Calu3 (cell line): Measurements from ENCODE around the gene TMEM238L. TPM values are rescaled to one million over a fixed set of nuclear protein-coding genes. Genes with fewer than 3 reads are reported as not detected.

Experiments
- BruUV-seq: library from RNA; stranded (reverse); fragments of 400-500 nt; replicated peaks from 2 replicates; lab custom pipeline; 2021; lab: Mats Ljungman, UMichigan
- CTCF ChIA-PET: fragments of 300-600 bp; sonication (Branson Sonifier 250); formaldehyde crosslinking; loops from one replicate; lab custom pipeline; 2022; ENCODE audit warnings: antibody characterized with exemption; lab: Charles Lee
- DNase-seq: peaks from one replicate; pipeline ENCODE4 v3.0.0; 2022
- H3K27ac Mint-ChIP-seq: one replicate; pipeline ENCODE4 v1.8.0; 2022; ENCODE audit warnings: mixed read lengths; ENCODE audit not compliant: unreplicated experiment
- H3K27me3 Mint-ChIP-seq: one replicate; pipeline ENCODE4 v1.8.0; 2022; ENCODE audit warnings: mixed read lengths; ENCODE audit not compliant: unreplicated experiment
- H3K36me3 Mint-ChIP-seq: one replicate; pipeline ENCODE4 v1.8.0; 2022; ENCODE audit warnings: mild to moderate bottlenecking, moderate library complexity, mixed read lengths; ENCODE audit not compliant: insufficient read depth, unreplicated experiment
- H3K4me1 Mint-ChIP-seq: one replicate; pipeline ENCODE4 v1.8.0; 2022; ENCODE audit warnings: mild to moderate bottlenecking, low read depth, mixed read lengths; ENCODE audit not compliant: unreplicated experiment
- H3K4me3 Mint-ChIP-seq: one replicate; pipeline ENCODE4 v1.8.0; 2022; ENCODE audit warnings: mild to moderate bottlenecking, low read depth, moderate library complexity, mixed read lengths; ENCODE audit not compliant: unreplicated experiment
- H3K9me3 Mint-ChIP-seq: one replicate; pipeline ENCODE4 v1.8.0; 2022; ENCODE audit warnings: low read depth, mixed read lengths; ENCODE audit not compliant: unreplicated experiment
- intact Hi-C: fragments of 100-400 bp; cut with micrococcal nuclease; formaldehyde crosslinking; loops from one replicate; pipeline ENCODE4 v1.10.0; 2022; ENCODE audit not compliant: unreplicated experiment
- total RNA-seq: library from RNA; stranded (reverse); gene quantifications from 2 replicates; pipeline ENCODE4 v1.2.3, GENCODE V29; 2022
- TF ChIP-seq, protein P1 (sequence below): fragments of 200-600 bp; IDR thresholded peaks from one replicate; pipeline ENCODE4 v1.8.0; 2022; ENCODE audit warnings: antibody characterized with exemption; ENCODE audit not compliant: unreplicated experiment

Gene TMEM238L
- total RNA-seq, 1 experiment from 2014 or later, result not detected

DNA sequence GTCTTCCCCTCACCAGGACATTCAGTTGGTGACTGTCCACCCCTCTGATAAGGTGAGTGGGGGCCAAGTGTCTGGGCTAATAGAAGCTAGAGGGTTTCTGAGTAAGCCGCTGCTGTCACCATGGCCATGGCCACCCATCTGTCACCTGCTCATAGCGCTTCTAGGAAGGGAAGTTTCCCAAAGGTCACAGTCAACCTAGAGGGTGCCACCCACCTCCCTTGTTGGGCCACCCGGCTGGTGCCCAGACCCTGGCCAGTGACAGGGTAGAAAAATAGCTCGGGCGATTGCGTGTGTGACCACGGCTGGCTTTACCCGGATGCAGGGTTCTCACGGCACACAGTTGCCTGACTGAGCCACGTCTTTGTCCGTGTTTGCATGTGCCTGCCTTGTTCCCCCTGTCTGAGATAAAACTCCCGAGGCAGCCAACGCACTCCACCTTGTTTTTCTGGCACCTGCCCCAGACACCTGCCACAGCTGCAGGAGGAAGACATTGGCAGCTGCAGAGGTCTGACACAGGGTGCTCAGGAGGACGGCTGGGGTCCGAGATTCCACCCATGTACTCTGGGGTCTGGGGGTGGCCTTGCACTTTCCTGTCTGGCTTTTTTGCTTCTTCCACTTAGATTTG is 33.2 kb upstream of the TMEM238L start:
- BruUV-seq, result no TSS peak
- no peaks in the 10 kb centered on the region for H3K27me3 Mint-ChIP-seq
- CTCF ChIA-PET, result no interaction called here
- H3K36me3 Mint-ChIP-seq, result no peaks in the 10 kb centered on the region
- no peak overlapping the region for H3K4me3 Mint-ChIP-seq
- no peaks in the 10 kb centered on the region for H3K9me3 Mint-ChIP-seq
- H3K4me1 Mint-ChIP-seq, result no peaks in the 10 kb centered on the region
- intact Hi-C loops, result no loop called here
- no peak overlapping the region for H3K27ac Mint-ChIP-seq
- DNase-seq, result no peak
- TF ChIP-seq, protein P1, sequence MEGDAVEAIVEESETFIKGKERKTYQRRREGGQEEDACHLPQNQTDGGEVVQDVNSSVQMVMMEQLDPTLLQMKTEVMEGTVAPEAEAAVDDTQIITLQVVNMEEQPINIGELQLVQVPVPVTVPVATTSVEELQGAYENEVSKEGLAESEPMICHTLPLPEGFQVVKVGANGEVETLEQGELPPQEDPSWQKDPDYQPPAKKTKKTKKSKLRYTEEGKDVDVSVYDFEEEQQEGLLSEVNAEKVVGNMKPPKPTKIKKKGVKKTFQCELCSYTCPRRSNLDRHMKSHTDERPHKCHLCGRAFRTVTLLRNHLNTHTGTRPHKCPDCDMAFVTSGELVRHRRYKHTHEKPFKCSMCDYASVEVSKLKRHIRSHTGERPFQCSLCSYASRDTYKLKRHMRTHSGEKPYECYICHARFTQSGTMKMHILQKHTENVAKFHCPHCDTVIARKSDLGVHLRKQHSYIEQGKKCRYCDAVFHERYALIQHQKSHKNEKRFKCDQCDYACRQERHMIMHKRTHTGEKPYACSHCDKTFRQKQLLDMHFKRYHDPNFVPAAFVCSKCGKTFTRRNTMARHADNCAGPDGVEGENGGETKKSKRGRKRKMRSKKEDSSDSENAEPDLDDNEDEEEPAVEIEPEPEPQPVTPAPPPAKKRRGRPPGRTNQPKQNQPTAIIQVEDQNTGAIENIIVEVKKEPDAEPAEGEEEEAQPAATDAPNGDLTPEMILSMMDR, result no peak

- intact Hi-C loops, result no loop called here
- TF ChIP-seq, protein P1, result no peak
- Mint-ChIP-seq H3K27ac (no peak overlapping the region), H3K4me3 (no peak overlapping the region), H3K27me3 (no peaks in the 10 kb centered on the region), H3K4me1 (no peaks in the 10 kb centered on the region), H3K36me3 (no peaks in the 10 kb centered on the region), H3K9me3 (no peaks in the 10 kb centered on the region)
- no TSS peak for BruUV-seq
- CTCF ChIA-PET, result no interaction called here
- DNase-seq, result no peak
Measured at GRCh38 chr17:10836145-10836544, 32.2 kb upstream of the TMEM238L start.

DNA sequence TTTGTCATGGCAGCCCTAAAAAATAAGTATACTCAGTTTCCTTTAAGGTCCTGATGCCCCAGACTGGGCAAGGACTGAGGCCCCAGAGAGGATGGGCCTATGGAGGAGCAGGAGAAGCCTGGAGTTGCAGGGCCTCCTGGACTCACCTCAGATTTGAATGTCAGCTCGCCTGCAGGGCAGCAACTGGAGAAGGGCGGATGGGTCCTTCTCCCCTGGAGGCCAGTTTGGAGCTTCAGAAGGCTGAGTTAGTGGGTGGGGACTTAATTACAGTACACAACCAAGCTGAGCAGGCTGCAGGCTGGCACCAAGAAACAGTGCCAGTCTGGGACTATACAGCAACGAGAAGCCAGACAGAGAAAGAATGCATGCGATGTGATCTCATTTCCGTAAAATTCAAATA is 27.8 kb upstream of the TMEM238L start:
- no peak for DNase-seq
- Mint-ChIP-seq H3K36me3 (no peaks in the 10 kb centered on the region), H3K4me3 (no peak overlapping the region), H3K4me1 (no peaks in the 10 kb centered on the region), H3K27ac (no peak overlapping the region), H3K9me3 (no peaks in the 10 kb centered on the region), H3K27me3 (no peaks in the 10 kb centered on the region)
- TF ChIP-seq, protein P1, result no peak
- CTCF ChIA-PET, result no interaction called here
- BruUV-seq, result no TSS peak
- intact Hi-C loops, result no loop called here

DNA sequence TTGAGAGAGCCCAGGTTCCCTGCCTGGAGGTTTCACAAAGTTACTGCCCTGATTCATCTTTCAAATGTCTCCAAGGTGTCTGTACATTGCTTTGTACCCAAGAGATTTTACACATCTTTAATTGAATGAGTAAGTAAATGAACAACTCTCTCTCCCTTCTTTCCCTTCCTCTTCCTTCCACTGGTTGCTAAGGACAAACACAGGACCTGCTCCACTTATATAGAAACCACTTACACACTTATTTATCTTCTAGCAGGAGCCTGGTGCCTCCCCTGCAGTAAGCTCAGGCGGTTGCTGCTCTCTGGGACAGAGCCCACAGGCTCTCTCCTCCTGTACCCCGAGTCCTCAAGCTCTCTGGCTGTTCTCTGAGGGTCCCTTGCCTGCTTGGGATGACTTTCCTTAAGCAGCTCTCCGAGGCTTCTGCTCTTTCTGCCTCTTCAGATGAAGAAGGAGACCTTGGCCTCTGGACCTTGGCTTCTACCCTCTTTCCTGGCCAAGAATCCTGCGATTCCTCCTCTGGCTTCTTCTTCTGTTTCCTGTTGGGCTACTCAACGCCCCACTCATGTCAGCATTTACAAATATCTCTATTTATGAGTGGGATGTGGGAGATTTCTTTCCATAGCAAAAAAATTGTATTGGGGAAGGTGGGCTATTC is 24.1 kb upstream of the TMEM238L start:
- CTCF ChIA-PET, result no interaction called here

More for the DNA sequence above, 24.1 kb upstream of the TMEM238L start:
- no TSS peak for BruUV-seq
- H3K4me1 Mint-ChIP-seq, result no peaks in the 10 kb centered on the region
- no peaks in the 10 kb centered on the region for H3K27me3 Mint-ChIP-seq
- intact Hi-C loops, result no loop called here
- no peaks in the 10 kb centered on the region for H3K9me3 Mint-ChIP-seq
- no peak overlapping the region for H3K4me3 Mint-ChIP-seq
- no peaks in the 10 kb centered on the region for H3K36me3 Mint-ChIP-seq
- no peak overlapping the region for H3K27ac Mint-ChIP-seq
- TF ChIP-seq, protein P1, result no peak
- no peak for DNase-seq
